ENCODE data around the gene ACTN3. TPM values are rescaled to one million over a fixed set of nuclear protein-coding genes. Genes with fewer than 3 reads are reported as not detected.

ACTN3 gene
- total and polyA plus RNA-seq, 2 donors (not counting 1 experiment from before 2014, with no cell fraction given), result under 0.01 TPM; not detected in 1

DNA sequence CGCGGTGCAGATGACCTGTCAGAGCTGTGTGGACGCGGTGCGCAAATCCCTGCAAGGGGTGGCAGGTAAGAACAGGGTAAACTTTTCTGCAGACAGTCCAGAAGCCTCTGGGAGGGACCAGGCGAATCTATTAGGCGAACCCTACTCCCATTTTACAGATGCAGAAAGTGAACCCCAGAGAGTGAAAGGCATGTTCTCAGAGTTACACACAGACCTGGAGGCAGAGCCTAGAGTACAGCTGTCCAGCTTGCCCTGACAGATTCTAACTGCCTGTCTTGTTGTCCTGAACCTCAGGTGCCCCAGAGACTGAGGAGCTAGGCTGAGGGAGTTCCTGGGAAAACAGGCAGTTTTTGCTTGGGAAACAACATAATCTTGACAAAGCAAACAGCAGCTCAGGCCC, 46.9 kb downstream of the ACTN3 start:
- no peaks in the 10 kb centered on the region for H3K36me3 ChIP-seq (ENCODE audit: control insufficient read depth, insufficient read depth, low read length)
- no peaks in the 10 kb centered on the region for H3K9me3 ChIP-seq (ENCODE audit: control insufficient read depth, insufficient read depth, low read depth, low read length)
- peak overlapping the region; percentile 87 for H3K27ac ChIP-seq (ENCODE audit: insufficient read depth, low read length)
- H3K4me3 ChIP-seq (replicated peaks in 1 of 4; ENCODE audit: control extremely low read depth in 1 of 4, insufficient read depth in 1 of 4, low read depth in 3 of 4, low read length in 4 of 4), result peak overlapping the region; percentile 76 to 93 (median 88)
- H4K20me1 ChIP-seq (ENCODE audit: control insufficient read depth, extremely low read depth, insufficient read depth, low read length), result no peaks in the 10 kb centered on the region
- DNase-seq (ENCODE audit: low read depth in 2 of 2), result no peak
- no peaks in the 10 kb centered on the region for H3K4me1 ChIP-seq (ENCODE audit: control insufficient read depth, extremely low read depth, insufficient read depth, low read length)
- no peak for TF ChIP-seq EZH2 (IDR thresholded peaks at IDR 0.05; ENCODE audit: low read length, missing control alignments)
- TF ChIP-seq, protein P1, sequence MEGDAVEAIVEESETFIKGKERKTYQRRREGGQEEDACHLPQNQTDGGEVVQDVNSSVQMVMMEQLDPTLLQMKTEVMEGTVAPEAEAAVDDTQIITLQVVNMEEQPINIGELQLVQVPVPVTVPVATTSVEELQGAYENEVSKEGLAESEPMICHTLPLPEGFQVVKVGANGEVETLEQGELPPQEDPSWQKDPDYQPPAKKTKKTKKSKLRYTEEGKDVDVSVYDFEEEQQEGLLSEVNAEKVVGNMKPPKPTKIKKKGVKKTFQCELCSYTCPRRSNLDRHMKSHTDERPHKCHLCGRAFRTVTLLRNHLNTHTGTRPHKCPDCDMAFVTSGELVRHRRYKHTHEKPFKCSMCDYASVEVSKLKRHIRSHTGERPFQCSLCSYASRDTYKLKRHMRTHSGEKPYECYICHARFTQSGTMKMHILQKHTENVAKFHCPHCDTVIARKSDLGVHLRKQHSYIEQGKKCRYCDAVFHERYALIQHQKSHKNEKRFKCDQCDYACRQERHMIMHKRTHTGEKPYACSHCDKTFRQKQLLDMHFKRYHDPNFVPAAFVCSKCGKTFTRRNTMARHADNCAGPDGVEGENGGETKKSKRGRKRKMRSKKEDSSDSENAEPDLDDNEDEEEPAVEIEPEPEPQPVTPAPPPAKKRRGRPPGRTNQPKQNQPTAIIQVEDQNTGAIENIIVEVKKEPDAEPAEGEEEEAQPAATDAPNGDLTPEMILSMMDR (conservative IDR thresholded peaks at IDR 0.05 in 1 of 2, IDR thresholded peaks at IDR 0.05 in 1 of 2; ENCODE audit: low read depth in 1 of 2, low read length in 2 of 2), result no peak
- H3K79me2 ChIP-seq (ENCODE audit: control insufficient read depth, insufficient read depth, low read length), result peaks cover 6% of the 10 kb centered on the region
- peak overlapping the region; percentile 98 for H2AFZ ChIP-seq (ENCODE audit: low read length)
- H3K27me3 ChIP-seq (ENCODE audit: control insufficient read depth, insufficient read depth, low read length), result no peaks in the 10 kb centered on the region
- H3K9ac ChIP-seq (ENCODE audit: insufficient read depth, low read length), result peak overlapping the region; percentile 84
- peak overlapping the region; percentile 97 for H3K4me2 ChIP-seq (ENCODE audit: extremely low read depth, insufficient read depth, low read length)

DNA sequence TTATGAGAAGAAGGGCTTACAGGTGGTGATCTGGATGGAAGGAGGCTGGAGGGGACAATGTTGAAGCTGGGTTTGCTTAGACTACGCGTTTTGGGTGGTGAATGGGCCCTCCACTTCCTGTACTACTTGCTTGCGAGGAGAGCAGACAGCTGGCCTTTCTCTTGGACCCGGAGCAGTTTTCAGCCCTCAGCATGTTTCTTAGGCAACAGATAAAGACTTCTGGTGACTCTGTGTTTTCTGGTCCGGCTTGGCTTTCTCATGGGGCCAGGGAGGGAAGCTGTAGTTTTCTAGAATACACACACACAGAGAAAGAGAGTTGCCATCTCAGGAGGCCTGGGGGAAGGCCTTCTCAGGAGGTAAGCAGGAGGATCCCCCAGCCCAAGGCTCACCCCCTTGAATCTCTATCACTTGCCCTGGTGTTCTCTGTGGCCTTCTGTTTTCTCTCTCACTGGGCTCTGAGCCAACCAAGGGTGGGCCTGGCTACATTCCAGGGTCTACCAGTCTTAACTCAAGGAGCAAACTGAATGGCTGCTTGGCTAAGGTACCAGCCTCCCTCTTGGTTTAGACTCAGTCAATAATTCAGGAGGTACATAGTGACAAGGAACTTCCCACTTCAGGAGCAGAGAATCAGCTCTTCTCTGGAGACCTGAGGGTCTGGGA, 48.7 kb downstream of the ACTN3 start:
- peaks cover 6% of the 10 kb centered on the region for H3K79me2 ChIP-seq (ENCODE audit: control insufficient read depth, insufficient read depth, low read length)
- no peak overlapping the region for H3K9ac ChIP-seq (ENCODE audit: insufficient read depth, low read length)
- peak; percentile 57 to 87 for DNase-seq (ENCODE audit: low read depth in 2 of 2)
- no peaks in the 10 kb centered on the region for H3K4me1 ChIP-seq (ENCODE audit: control insufficient read depth, extremely low read depth, insufficient read depth, low read length)
- H3K27me3 ChIP-seq (ENCODE audit: control insufficient read depth, insufficient read depth, low read length), result no peaks in the 10 kb centered on the region
- H3K27ac ChIP-seq (ENCODE audit: insufficient read depth, low read length), result no peak overlapping the region
- TF ChIP-seq, protein P1 (conservative IDR thresholded peaks at IDR 0.05 in 1 of 2, IDR thresholded peaks at IDR 0.05 in 1 of 2; ENCODE audit: low read depth in 1 of 2, low read length in 2 of 2), result no peak
- TF ChIP-seq EZH2 (IDR thresholded peaks at IDR 0.05; ENCODE audit: low read length, missing control alignments), result no peak
- H3K9me3 ChIP-seq (ENCODE audit: control insufficient read depth, insufficient read depth, low read depth, low read length), result no peaks in the 10 kb centered on the region
- no peak overlapping the region for H2AFZ ChIP-seq (ENCODE audit: low read length)
- H3K4me3 ChIP-seq (replicated peaks in 1 of 4; ENCODE audit: control extremely low read depth in 1 of 4, insufficient read depth in 1 of 4, low read depth in 3 of 4, low read length in 4 of 4), result peak overlapping the region in 1 of 4 experiments; percentile 34
- H3K36me3 ChIP-seq (ENCODE audit: control insufficient read depth, insufficient read depth, low read length), result peaks cover 5% of the 10 kb centered on the region
- no peak overlapping the region for H3K4me2 ChIP-seq (ENCODE audit: extremely low read depth, insufficient read depth, low read length)
- no peaks in the 10 kb centered on the region for H4K20me1 ChIP-seq (ENCODE audit: control insufficient read depth, extremely low read depth, insufficient read depth, low read length)

DNA sequence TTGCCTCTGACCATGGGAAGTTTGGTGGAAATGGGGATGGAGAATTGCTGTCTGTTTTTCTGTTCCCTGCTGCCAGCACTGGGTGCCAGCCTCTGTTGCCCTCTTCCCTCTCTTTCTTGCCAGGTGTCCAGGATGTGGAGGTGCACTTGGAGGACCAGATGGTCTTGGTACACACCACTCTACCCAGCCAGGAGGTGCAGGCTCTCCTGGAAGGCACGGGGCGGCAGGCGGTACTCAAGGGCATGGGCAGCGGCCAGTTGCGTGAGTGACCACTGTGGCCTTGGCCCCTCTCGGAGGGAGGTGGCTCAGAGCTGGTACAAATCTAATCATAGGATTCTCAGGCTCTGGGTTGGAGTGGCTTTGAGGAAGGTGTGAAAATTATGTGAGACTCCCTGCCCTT, 52.3 kb downstream of the ACTN3 start:
- Histone ChIP-seq H3K4me1 (ENCODE audit: control insufficient read depth, extremely low read depth, insufficient read depth, low read length) (peaks cover 6% of the 10 kb centered on the region), H3K27me3 (ENCODE audit: control insufficient read depth, insufficient read depth, low read length) (no peaks in the 10 kb centered on the region), H4K20me1 (ENCODE audit: control insufficient read depth, extremely low read depth, insufficient read depth, low read length) (no peaks in the 10 kb centered on the region), H3K27ac (ENCODE audit: insufficient read depth, low read length) (no peak overlapping the region), H3K9ac (ENCODE audit: insufficient read depth, low read length) (no peak overlapping the region), H3K4me3 (replicated peaks in 1 of 4; ENCODE audit: control extremely low read depth in 1 of 4, insufficient read depth in 1 of 4, low read depth in 3 of 4, low read length in 4 of 4) (no peak overlapping the region), H3K9me3 (ENCODE audit: control insufficient read depth, insufficient read depth, low read depth, low read length) (no peaks in the 10 kb centered on the region), H3K36me3 (ENCODE audit: control insufficient read depth, insufficient read depth, low read length) (peaks cover 8% of the 10 kb centered on the region), H3K79me2 (ENCODE audit: control insufficient read depth, insufficient read depth, low read length) (no peaks in the 10 kb centered on the region), H2AFZ (ENCODE audit: low read length) (no peak overlapping the region), H3K4me2 (ENCODE audit: extremely low read depth, insufficient read depth, low read length) (no peak overlapping the region)
- no peak for DNase-seq (ENCODE audit: low read depth in 2 of 2)
- TF ChIP-seq, protein P1 (conservative IDR thresholded peaks at IDR 0.05 in 1 of 2, IDR thresholded peaks at IDR 0.05 in 1 of 2; ENCODE audit: low read depth in 1 of 2, low read length in 2 of 2), result no peak
- no peak for TF ChIP-seq EZH2 (IDR thresholded peaks at IDR 0.05; ENCODE audit: low read length, missing control alignments)

All from fibroblast of lung (primary cell).